OCI-LY3 (cell line): Measurements from ENCODE around the gene NOL3.

Experiments
- EZH2phosphoT487 ChIP-seq: fragments of 200-600 bp; shearing (Covaris generic); IDR thresholded peaks from 2 replicates; pipeline ENCODE4 v1.6.1; 2018; ENCODE audit warnings: antibody characterized with exemption, mixed run types, low read depth
- TF ChIP-seq, protein P1 (sequence below): fragments of 200-600, 300-600 bp; sonication (generic); IDR thresholded peaks from 2 replicates; pipeline ENCODE4 v1.5.1; 2014; ENCODE audit warnings: antibody characterized with exemption, low read length, low read depth

- TF ChIP-seq, protein P1, sequence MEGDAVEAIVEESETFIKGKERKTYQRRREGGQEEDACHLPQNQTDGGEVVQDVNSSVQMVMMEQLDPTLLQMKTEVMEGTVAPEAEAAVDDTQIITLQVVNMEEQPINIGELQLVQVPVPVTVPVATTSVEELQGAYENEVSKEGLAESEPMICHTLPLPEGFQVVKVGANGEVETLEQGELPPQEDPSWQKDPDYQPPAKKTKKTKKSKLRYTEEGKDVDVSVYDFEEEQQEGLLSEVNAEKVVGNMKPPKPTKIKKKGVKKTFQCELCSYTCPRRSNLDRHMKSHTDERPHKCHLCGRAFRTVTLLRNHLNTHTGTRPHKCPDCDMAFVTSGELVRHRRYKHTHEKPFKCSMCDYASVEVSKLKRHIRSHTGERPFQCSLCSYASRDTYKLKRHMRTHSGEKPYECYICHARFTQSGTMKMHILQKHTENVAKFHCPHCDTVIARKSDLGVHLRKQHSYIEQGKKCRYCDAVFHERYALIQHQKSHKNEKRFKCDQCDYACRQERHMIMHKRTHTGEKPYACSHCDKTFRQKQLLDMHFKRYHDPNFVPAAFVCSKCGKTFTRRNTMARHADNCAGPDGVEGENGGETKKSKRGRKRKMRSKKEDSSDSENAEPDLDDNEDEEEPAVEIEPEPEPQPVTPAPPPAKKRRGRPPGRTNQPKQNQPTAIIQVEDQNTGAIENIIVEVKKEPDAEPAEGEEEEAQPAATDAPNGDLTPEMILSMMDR, result no peak
- TF ChIP-seq EZH2phosphoT487, result no peak
These were observed 7.7 kb upstream of the NOL3 start for GRCh38 chr16:67162506-67163163.
